ENCODE measurements around the gene FATE1.

Gene FATE1

GRCh38 chrX:151708821-151709220 is 7.0 kb upstream of the FATE1 start:
- TF ChIP-seq REST (IDR thresholded peaks at IDR 0.05; ENCODE audit: low read depth) (no peak), TCF12 (IDR thresholded peaks at IDR 0.05; ENCODE audit: low read depth) (no peak), TEAD4 (IDR thresholded peaks at IDR 0.05) (no peak), YY1 (IDR thresholded peaks at IDR 0.05; ENCODE audit: low read depth) (no peak), CREB1 (IDR thresholded peaks at IDR 0.05; ENCODE audit: low read depth) (no peak), FOXM1 (IDR thresholded peaks at IDR 0.05; ENCODE audit: borderline replicate concordance, low read depth) (no peak), CEBPB (IDR thresholded peaks at IDR 0.05) (no peak), RAD21 (IDR thresholded peaks at IDR 0.05; ENCODE audit: low read depth) (no peak), EP300 (IDR thresholded peaks at IDR 0.05; ENCODE audit: borderline replicate concordance) (no peak), EGR1 (IDR thresholded peaks at IDR 0.05) (no peak), TAF1 (IDR thresholded peaks at IDR 0.05; ENCODE audit: low read depth) (no peak), USF1 (IDR thresholded peaks at IDR 0.05) (no peak), NFIC (IDR thresholded peaks at IDR 0.05) (no peak), ZBTB7A (IDR thresholded peaks at IDR 0.05; ENCODE audit: low read depth) (no peak)

- TF ChIP-seq NFIC (IDR thresholded peaks at IDR 0.05) = no peak
- TF ChIP-seq EGR1 (IDR thresholded peaks at IDR 0.05) = no peak
- TF ChIP-seq RAD21 (IDR thresholded peaks at IDR 0.05; ENCODE audit: low read depth) = no peak
- no peak for TF ChIP-seq CREB1 (IDR thresholded peaks at IDR 0.05; ENCODE audit: low read depth)
- no peak for TF ChIP-seq CEBPB (IDR thresholded peaks at IDR 0.05)
- TF ChIP-seq ZBTB7A (IDR thresholded peaks at IDR 0.05; ENCODE audit: low read depth) = no peak
- no peak for TF ChIP-seq USF1 (IDR thresholded peaks at IDR 0.05)
- TF ChIP-seq FOXM1 (IDR thresholded peaks at IDR 0.05; ENCODE audit: borderline replicate concordance, low read depth) = no peak
- TF ChIP-seq EP300 (IDR thresholded peaks at IDR 0.05; ENCODE audit: borderline replicate concordance) = no peak
- TF ChIP-seq TCF12 (IDR thresholded peaks at IDR 0.05; ENCODE audit: low read depth) = no peak
- TF ChIP-seq TAF1 (IDR thresholded peaks at IDR 0.05; ENCODE audit: low read depth) = no peak
- TF ChIP-seq YY1 (IDR thresholded peaks at IDR 0.05; ENCODE audit: low read depth) = no peak
- no peak for TF ChIP-seq TEAD4 (IDR thresholded peaks at IDR 0.05)
- no peak for TF ChIP-seq REST (IDR thresholded peaks at IDR 0.05; ENCODE audit: low read depth)
- TF ChIP-seq, protein P1, sequence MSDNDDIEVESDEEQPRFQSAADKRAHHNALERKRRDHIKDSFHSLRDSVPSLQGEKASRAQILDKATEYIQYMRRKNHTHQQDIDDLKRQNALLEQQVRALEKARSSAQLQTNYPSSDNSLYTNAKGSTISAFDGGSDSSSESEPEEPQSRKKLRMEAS (IDR thresholded peaks at IDR 0.05) = no peak
Observed at GRCh38 chrX:151710457-151710856, 5.4 kb upstream of the FATE1 start.

DNA sequence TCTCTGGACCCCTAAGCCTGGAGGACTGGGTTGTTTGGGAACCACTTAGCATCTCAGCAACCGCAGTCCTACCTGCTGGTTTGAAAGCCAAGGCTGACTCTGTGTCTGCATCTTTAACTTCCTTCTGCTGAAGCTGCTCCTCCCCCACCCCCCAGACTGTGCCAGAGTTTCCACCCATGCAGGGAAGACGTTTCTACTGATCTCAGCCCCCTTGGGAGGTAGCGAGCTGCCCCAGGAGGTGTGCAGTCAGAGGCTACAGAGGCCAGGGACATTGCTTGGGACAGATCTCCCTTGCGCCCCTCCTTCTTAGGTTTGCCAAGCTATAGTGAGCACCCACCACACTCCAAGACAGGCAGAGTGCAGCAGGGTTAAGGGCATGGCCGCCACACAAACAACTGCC is 4.7 kb upstream of the FATE1 start:
- no peak for TF ChIP-seq TAF1 (IDR thresholded peaks at IDR 0.05; ENCODE audit: low read depth)
- TF ChIP-seq CEBPB (IDR thresholded peaks at IDR 0.05) = no peak
- no peak for TF ChIP-seq YY1 (IDR thresholded peaks at IDR 0.05; ENCODE audit: low read depth)
- TF ChIP-seq TEAD4 (IDR thresholded peaks at IDR 0.05) = no peak
- TF ChIP-seq, protein P1 (IDR thresholded peaks at IDR 0.05) = no peak
- TF ChIP-seq USF1 (IDR thresholded peaks at IDR 0.05) = no peak
- TF ChIP-seq EGR1 (IDR thresholded peaks at IDR 0.05) = no peak
- no peak for TF ChIP-seq REST (IDR thresholded peaks at IDR 0.05; ENCODE audit: low read depth)
- TF ChIP-seq TCF12 (IDR thresholded peaks at IDR 0.05; ENCODE audit: low read depth) = no peak
- no peak for TF ChIP-seq EP300 (IDR thresholded peaks at IDR 0.05; ENCODE audit: borderline replicate concordance)
- no peak for TF ChIP-seq ZBTB7A (IDR thresholded peaks at IDR 0.05; ENCODE audit: low read depth)
- no peak for TF ChIP-seq CREB1 (IDR thresholded peaks at IDR 0.05; ENCODE audit: low read depth)
- no peak for TF ChIP-seq RAD21 (IDR thresholded peaks at IDR 0.05; ENCODE audit: low read depth)
- no peak for TF ChIP-seq NFIC (IDR thresholded peaks at IDR 0.05)
- no peak for TF ChIP-seq FOXM1 (IDR thresholded peaks at IDR 0.05; ENCODE audit: borderline replicate concordance, low read depth)

- TF ChIP-seq, protein P1 (IDR thresholded peaks at IDR 0.05) = no peak
- TF ChIP-seq REST (IDR thresholded peaks at IDR 0.05; ENCODE audit: low read depth) (no peak), YY1 (IDR thresholded peaks at IDR 0.05; ENCODE audit: low read depth) (no peak), EP300 (IDR thresholded peaks at IDR 0.05; ENCODE audit: borderline replicate concordance) (no peak), CREB1 (IDR thresholded peaks at IDR 0.05; ENCODE audit: low read depth) (no peak), NFIC (IDR thresholded peaks at IDR 0.05) (no peak), TCF12 (IDR thresholded peaks at IDR 0.05; ENCODE audit: low read depth) (no peak), CEBPB (IDR thresholded peaks at IDR 0.05) (no peak), FOXM1 (IDR thresholded peaks at IDR 0.05; ENCODE audit: borderline replicate concordance, low read depth) (no peak)
Observed at GRCh38 chrX:151711787-151712186, 4.0 kb upstream of the FATE1 start.
